ENCODE data around the gene TOR1A. TPM values are rescaled to one million over a fixed set of nuclear protein-coding genes. Genes with fewer than 3 reads are reported as not detected.
"Not testable (repeated sequence)": the region's sequence is repeated elsewhere in the genome, so short reads cannot be mapped to it uniquely, and the experiment has no call there.

The TOR1A gene
- total RNA-seq, 1 donor from 2014 or later: 19.2 TPM

DNA sequence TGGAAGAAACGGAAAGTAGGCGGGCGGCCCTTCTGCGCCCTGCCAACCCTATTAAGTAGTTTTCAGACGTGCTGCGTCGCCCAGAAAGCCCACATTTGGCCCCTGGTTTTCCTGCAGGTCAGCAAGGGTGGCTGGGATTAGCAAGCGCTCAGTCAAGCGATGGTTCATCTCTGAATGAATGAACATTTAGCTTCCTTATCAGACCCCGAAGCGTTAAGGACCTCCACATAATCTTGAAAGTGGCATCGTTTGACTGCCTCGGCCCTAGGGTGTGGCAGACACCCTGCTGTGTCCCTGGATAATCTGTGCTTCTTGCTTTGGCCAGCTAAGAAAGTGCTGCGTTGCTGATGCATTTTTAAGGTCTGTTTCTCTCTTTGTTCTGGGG lies 20.3 kb downstream of the TOR1A start:
- no peak for FAIRE-seq

DNA sequence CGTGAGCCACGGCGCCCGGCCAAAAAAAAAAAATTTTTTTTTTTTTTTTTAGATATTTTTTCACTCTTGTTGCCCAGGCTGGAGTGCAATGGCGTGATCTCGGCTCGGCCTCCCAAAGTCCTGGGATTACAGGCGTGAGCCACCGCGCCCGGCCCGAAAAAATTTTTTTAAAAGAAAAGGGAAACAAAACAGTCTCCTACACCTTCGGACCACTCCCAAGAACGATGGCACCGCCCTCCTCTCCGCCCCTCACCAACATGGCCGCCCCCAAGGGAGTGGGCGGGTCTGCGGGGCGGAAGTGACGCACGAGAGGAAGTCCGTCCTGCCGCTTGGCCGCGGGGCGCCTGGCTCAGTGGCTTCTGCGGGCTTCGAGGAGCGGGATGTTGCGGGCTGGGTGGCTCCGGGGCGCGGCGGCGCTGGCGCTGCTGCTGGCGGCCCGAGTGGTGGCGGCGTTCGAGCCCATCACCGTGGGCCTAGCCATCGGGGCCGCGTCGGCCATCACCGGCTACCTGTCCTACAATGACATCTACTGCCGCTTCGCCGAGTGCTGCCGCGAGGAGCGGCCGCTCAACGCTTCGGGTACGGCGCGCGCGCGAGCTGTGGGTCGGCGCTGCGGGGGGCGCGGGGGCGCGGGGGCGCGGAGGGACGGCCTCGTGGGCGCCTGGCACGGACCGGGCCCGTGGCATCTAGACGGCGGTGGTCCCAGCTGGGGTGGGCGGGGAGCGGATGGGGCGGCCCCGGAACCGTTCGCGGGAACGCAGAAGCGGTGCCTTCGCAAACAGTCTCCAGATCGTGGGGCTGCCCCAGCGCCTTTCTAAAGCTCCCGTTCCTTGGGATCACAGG lies 20.9 kb downstream of the TOR1A start, which contains the start of gene TOR1B:
TOR1B (plus strand) TSS at position 352 of the 843 bp plus-strand sequence; CDS start at position 381, 29 bp downstream.
- peak within 1 kb of the TSS; percentile 63 for H3K4me3 ChIP-seq (ENCODE audit: low read depth, low read length)

More for the DNA sequence above, 20.3 kb downstream of the TOR1A start:
- peak; percentile 7 for DNase-seq (ENCODE audit: low read depth)
- Histone ChIP-seq H3K27me3 (ENCODE audit: control insufficient read depth, insufficient read depth, low read length) (no peaks in the 10 kb centered on the region), H3K36me3 (ENCODE audit: control insufficient read depth, insufficient read depth, low read length) (peaks cover 3% of the 10 kb centered on the region), H3K4me3 (ENCODE audit: low read depth, low read length) (peak overlapping the region; percentile 63)
- TF ChIP-seq, protein P1, sequence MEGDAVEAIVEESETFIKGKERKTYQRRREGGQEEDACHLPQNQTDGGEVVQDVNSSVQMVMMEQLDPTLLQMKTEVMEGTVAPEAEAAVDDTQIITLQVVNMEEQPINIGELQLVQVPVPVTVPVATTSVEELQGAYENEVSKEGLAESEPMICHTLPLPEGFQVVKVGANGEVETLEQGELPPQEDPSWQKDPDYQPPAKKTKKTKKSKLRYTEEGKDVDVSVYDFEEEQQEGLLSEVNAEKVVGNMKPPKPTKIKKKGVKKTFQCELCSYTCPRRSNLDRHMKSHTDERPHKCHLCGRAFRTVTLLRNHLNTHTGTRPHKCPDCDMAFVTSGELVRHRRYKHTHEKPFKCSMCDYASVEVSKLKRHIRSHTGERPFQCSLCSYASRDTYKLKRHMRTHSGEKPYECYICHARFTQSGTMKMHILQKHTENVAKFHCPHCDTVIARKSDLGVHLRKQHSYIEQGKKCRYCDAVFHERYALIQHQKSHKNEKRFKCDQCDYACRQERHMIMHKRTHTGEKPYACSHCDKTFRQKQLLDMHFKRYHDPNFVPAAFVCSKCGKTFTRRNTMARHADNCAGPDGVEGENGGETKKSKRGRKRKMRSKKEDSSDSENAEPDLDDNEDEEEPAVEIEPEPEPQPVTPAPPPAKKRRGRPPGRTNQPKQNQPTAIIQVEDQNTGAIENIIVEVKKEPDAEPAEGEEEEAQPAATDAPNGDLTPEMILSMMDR (IDR thresholded peaks at IDR 0.05; ENCODE audit: insufficient read depth, low read length, severe bottlenecking): no peak

DNA sequence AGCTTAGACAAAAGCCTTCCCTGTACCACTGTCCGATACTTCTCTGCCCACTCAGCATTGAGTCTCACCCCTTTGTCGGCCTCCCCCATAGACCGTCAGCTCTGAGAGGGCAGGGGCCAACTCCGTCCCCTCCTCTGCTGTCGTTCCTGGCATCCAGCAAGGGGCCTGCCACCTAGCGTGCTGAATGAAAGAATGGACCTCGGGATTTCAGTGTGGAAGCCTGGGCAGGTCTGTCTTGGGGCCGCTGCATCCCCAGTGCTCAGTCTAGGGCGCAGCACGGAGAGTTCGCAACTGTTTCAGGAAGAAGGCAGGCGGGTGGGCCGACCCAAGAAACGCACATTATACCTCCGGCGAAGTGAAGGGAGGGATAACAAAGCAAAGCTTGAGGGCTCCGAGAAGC lies 22.4 kb downstream of the TOR1A start:
- H3K36me3 ChIP-seq (ENCODE audit: control insufficient read depth, insufficient read depth, low read length): peaks cover 3% of the 10 kb centered on the region
- no peak overlapping the region for H3K4me3 ChIP-seq (ENCODE audit: low read depth, low read length)
- FAIRE-seq (no peak), DNase-seq (ENCODE audit: low read depth) (no peak)
- TF ChIP-seq, protein P1 (IDR thresholded peaks at IDR 0.05; ENCODE audit: insufficient read depth, low read length, severe bottlenecking): no peak
- H3K27me3 ChIP-seq (ENCODE audit: control insufficient read depth, insufficient read depth, low read length): no peaks in the 10 kb centered on the region

More for the DNA sequence above, 20.9 kb downstream of the TOR1A start, which contains the start of gene TOR1B:
- peak; percentile 74 for DNase-seq (ENCODE audit: low read depth)
- no peak for FAIRE-seq
- Histone ChIP-seq H3K27me3 (ENCODE audit: control insufficient read depth, insufficient read depth, low read length) (no peaks in the 10 kb centered on the region), H3K36me3 (ENCODE audit: control insufficient read depth, insufficient read depth, low read length) (peaks cover 3% of the 10 kb centered on the region)
- TF ChIP-seq, protein P1 (IDR thresholded peaks at IDR 0.05; ENCODE audit: insufficient read depth, low read length, severe bottlenecking): no peak

DNA sequence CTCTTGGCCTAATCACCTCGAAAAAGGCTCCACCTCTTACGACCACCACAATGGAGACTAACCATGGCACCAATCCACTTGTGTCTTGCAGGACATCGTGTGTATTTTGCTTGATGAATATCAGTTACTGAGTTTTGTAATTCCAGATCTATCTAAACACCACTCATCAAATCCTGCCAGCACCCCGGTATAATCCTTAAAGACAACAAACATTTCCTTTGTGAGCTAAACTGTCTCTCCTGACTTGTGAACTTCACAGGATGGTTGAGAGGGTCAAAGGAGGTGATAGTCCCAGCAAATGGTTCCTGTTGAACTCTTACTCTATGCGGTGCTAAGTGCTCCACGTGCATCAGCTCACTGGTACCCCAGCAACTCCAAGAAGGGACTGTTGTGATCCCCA lies 25.0 kb downstream of the TOR1A start:
- no peaks in the 10 kb centered on the region for H3K36me3 ChIP-seq (ENCODE audit: control insufficient read depth, insufficient read depth, low read length)

DNA sequence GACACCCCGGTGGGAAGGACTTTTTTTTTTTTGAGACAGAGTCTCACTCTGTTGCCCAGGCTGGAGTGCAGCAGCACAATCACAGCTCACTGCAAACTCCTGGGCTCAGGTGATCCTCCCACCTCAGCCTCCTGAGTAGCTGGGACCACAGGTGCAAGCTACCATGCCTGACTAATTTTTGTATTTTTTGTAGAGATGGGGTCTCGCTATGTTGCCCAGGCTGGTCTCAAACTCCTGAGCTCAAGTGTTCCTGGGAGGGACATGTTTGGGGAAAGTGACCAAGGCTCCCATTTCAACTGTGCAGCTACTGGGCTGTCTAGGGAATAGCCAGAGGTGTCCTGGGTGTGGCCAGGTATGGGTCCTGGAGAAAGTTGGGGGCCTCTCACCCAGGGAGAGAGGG lies 27.9 kb downstream of the TOR1A start:
- not testable (repeated sequence) for H3K4me3 ChIP-seq (ENCODE audit: low read depth, low read length); FAIRE-seq; H3K27me3 ChIP-seq (ENCODE audit: control insufficient read depth, insufficient read depth, low read length); DNase-seq (ENCODE audit: low read depth); H3K36me3 ChIP-seq (ENCODE audit: control insufficient read depth, insufficient read depth, low read length)

More for the DNA sequence above, 25.0 kb downstream of the TOR1A start:
- no peak for DNase-seq (ENCODE audit: low read depth)
- Histone ChIP-seq H3K27me3 (ENCODE audit: control insufficient read depth, insufficient read depth, low read length) (no peaks in the 10 kb centered on the region), H3K4me3 (ENCODE audit: low read depth, low read length) (no peak overlapping the region)
- TF ChIP-seq, protein P1 (IDR thresholded peaks at IDR 0.05; ENCODE audit: insufficient read depth, low read length, severe bottlenecking): no peak
- FAIRE-seq: no peak

DNA sequence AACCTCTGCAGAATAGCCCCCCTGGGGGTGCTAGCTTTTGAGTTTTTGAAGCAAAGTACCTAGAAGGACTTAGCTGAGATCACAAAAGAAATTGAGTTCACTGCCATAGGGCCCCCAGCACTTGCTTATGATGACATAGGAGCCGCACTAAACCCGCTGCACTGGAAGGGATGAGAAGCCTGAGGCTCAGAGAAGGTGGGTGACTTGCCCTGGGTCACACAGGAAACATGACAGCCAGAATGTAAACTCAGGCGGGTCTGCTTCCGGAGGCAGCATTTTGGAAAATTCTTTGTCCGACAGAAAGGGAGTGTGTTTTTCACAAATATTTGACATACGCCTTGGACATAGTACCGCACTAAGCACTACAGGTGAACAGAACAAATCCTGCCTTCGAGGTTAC lies 29.4 kb downstream of the TOR1A start:
- TF ChIP-seq, protein P1 (IDR thresholded peaks at IDR 0.05; ENCODE audit: insufficient read depth, low read length, severe bottlenecking): no peak
- Histone ChIP-seq H3K4me3 (ENCODE audit: low read depth, low read length) (no peak overlapping the region), H3K27me3 (ENCODE audit: control insufficient read depth, insufficient read depth, low read length) (no peaks in the 10 kb centered on the region), H3K36me3 (ENCODE audit: control insufficient read depth, insufficient read depth, low read length) (no peaks in the 10 kb centered on the region)
- FAIRE-seq (no peak), DNase-seq (ENCODE audit: low read depth) (no peak)
